GF-D8 (cell line): ENCODE measurements around the gene OPRD1.
"Not testable (repeated sequence)": the region's sequence is repeated elsewhere in the genome, so short reads cannot be mapped to it uniquely, and the experiment has no call there.

Experiments
- DNase-seq: peaks from one replicate; lab custom pipeline; 2025; lab: John Stamatoyannopoulos, UW

The OPRD1 gene

DNA sequence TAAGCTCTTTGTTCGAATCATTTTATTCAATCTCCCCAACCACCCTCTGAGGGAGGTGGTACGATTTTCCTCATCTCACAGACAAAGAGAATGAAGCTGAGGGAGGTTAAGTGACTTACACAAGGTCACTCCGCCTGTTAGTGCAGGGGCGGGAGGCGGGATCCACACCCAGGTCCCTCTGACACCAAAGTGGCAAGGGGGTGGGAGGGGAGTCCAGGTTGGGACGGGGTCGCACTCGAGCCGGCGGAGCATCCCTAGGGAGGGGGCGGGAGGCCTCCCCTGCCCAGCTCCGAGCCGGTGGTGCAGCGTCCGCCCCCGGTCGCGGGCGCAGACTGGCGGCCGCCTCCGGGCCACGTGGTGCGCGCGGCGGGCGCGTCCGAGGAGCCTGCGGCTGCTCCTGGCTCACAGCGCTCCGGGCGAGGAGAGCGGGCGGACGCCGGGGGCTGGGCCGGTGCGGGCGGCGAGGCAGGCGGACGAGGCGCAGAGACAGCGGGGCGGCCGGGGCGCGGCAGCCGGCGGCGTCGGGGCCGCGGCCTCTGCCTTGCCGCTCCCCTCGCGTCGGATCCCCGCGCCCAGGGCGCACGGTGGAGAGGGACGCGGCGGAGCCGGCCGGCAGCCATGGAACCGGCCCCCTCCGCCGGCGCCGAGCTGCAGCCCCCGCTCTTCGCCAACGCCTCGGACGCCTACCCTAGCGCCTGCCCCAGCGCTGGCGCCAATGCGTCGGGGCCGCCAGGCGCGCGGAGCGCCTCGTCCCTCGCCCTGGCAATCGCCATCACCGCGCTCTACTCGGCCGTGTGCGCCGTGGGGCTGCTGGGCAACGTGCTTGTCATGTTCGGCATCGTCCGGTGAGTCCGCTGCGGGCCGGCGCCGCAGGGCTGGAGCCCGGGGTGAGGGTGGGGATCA, at the start of gene OPRD1:
OPRD1 (plus strand) TSS at position 405 of the 903 bp plus-strand sequence; CDS start at position 619, 214 bp downstream.
- no peak for DNase-seq

- no peak for DNase-seq
These were observed 45.3 kb upstream of the OPRD1 start for GRCh38 chr1:28766532-28767183.

- no peak for DNase-seq
These were observed 41.3 kb upstream of the OPRD1 start for GRCh38 chr1:28770601-28771165.

- DNase-seq: not testable (repeated sequence)
These were observed 40.0 kb upstream of the OPRD1 start for GRCh38 chr1:28771921-28772320.

DNA sequence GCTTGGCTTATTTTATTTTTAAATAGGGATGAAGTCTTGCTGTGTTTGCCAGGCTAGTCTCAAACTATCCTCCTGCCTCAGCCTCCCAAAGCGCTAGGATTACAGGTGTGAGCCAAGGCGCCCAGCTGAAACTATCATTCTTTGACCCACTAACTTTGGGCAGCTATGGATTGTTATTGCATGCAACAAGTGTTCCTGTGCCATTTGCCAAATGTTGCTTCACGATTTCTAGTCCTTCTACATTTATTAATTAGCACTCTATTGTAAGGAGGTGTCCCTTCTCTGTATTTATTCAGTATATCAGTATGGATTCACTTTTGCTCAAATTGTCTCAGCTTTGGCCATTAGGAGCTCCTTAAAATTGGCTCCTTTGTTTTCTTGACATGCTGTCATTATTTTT, 38.9 kb upstream of the OPRD1 start:
- no peak for DNase-seq

DNA sequence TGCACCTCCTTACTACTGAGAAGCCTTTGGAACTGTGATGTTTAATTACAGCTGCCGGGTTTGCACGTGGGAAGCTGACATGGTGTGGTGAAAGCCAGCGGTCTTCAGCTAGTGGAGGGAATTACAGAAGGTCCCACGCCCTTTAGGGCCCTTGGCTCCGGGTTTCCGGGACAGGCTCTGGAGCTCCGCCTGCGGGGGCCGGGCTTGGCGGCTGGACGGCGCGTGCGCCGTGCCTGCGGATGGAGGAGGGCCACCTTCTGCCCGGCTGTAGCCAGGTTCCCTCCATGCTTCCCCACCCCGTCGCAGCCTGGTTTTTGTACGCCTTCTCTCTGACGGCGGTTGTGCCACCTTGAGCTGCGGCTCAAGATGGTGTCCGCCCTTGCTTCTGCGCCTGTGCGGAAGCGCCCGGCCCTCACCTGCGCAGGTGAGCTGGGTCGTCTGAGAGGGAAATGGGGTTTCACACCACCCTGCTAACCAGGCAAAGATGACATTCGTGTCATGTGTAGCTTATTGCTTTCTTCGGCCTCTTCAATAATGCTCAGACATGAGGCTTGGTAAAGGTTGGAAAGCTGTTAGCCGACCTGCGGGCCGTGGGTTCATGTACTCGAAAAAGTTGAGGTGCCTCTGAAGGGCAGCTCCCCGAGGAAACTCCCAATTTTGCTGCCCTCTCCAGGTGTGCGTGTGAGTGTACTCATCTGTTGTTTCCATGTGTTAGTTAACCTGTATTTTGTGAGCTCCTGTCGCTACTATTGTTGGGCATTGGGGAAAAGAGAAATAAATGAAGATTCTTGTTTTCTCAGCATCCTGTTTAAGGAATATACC, 36.6 kb upstream of the OPRD1 start:
- no peak for DNase-seq

GRCh38 chr1:28776341-28776740, 35.6 kb upstream of the OPRD1 start:
- no peak for DNase-seq

GRCh38 chr1:28778021-28778420, 33.9 kb upstream of the OPRD1 start:
- DNase-seq: no peak

DNA sequence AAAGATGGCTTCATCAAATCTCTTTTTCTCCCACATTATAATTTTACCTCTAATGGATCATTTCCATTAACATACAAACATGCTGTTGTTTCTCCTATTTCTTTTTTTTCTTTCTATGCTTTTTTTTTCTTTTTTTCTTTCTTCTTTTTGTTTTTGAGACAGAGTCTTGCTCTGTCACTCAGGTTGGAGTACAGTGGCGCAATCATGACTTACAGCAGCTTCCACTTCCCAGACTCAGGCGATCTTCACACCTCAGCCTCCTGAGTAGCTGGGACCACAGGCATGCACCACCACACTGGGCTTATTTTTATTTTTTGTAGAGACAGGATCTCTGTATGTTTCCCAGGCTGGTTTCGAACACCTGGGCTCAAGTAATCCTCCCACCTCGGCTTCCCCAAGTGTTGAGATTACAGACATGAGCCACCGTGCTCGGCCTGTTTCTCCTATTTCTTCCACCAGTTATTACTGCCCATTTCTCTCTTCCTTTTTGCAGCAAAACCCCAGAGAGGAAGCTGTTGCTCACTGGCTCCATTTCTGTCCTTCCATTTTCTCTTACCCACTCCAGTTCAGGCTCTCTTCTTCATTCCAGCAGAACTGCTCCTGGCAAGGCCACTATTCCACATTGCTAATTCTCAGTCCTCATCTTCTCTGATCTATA, 32.1 kb upstream of the OPRD1 start:
- no peak for DNase-seq

- no peak for DNase-seq
These were observed 30.7 kb upstream of the OPRD1 start for GRCh38 chr1:28781305-28781704.

DNA sequence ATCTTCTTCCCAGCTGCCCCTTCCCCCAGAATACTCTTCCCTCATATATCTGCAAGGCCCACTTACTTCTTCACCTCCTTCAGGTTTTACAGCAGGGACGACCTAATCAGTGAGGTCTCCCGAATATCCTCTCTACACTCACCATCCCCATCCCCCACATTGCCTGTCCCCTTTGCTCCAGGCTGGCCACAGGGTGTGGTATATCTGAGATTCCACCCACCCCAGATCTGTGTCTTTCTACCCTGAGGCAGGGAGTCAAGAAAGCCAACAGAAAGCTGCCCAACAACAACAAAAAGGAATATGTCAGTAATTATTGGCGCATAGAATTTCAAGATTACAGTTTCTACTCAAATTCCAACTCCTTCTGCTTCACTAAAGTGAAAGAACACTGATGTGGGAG, 30.0 kb upstream of the OPRD1 start:
- DNase-seq: no peak

DNA sequence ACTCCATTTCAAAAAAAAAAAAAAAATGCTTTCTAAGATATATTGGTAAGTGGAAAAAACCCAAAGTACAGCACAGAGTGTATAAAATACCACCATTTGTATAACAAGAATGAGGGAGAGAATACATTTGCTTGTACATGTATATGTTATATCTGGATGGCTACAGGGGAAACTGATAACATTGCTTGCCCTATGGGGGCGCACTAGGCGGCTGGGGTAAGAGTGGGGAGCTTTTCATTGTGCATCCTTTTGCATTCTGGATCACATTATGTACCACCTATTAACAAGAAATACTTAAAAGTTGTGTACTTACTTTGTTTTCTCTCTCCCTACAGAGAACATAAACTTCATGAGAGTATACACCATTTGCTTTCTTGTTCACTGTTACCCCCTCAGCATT, 28.6 kb upstream of the OPRD1 start:
- no peak for DNase-seq

DNA sequence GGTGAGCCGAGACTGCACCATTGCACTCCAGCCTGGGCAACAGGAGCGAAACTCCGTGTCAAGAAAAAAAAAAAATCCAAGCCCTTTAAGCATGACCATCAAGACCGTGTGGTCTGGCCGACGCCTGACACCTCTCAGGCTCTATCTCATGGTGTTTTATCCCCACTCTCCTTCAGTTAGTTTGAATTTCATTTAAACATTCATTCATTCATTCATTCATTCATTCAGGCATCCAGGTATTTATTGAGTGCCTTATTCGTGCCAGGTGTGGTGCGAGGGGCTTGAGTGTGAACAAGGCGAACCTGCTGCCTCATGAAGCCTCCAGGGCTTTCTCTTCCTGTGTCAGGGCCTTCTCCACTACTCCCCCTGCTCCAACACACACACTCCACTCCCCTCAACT, 22.6 kb upstream of the OPRD1 start:
- DNase-seq: no peak

GRCh38 chr1:28789816-28790215, 22.2 kb upstream of the OPRD1 start:
- no peak for DNase-seq

DNA sequence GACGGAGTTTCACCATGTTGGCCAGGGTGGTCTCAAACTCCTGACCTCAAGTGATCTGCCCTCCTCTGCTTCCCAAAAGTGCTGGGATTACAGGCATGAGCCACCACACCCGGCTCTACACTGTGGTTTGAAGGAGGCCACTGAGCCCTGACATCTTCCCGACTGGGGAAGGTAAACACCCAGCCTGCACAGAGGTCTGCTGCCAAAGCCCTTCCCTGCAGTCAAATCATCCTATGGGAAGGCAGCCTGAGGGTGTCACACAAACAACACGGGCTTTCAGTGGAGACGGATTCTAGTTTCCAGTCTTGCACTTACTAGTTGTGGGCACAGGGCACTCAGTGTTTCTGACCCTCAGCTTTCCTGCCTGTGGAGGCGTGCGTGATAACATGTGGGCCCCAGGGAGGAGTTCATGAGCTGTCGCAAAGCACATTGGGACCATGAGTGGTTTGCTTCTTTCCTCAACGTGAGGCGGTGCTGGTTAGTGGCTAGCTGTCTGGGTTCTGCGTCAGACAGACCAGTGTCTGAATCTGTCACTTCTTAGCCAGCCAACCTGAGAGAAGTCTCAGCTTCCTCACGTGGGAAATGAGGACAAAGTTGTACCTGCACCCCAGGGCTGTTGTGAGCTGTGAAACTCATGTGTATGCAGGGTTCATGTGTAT, 21.5 kb upstream of the OPRD1 start:
- no peak for DNase-seq

DNA sequence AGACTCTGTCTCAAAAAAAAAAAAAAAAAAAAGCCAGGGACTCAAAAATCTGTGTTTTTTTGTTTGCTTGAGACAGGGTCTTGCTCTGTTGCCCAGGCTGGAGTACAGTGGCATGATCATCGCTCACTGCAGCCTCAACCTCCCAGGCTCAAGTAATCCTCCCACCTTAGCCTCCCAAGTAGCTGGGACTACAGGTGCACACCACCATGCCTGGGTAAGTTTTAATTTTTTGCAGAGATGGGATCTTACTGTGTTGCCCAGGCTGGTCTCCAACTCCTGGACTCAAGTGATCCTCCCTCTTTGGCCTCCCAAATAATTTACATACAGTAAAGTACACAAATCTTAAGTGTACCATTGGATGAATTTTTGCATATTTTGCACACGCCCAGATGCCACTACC, 20.0 kb upstream of the OPRD1 start:
- not testable (repeated sequence) for DNase-seq

GRCh38 chr1:28792644-28793121, 19.3 kb upstream of the OPRD1 start:
- no peak for DNase-seq

DNA sequence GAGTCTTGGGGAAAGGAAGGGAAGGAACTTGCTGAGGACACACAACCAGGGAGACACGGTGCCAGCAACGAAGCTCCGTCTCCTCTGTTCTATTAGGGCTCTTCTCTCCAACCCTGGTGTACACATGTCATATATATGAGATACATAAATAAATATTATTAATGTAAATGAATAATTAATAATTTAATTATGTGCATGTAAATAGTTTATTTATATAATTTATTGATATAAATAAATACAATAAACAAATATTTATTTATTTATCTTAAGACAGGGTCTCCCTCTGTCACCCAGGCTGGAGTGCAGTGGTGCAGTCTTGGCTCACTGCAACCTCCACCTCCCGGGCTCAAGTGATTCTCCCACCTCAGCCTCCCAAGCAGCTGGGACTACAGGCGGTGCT, 17.4 kb upstream of the OPRD1 start:
- not testable (repeated sequence) for DNase-seq

DNA sequence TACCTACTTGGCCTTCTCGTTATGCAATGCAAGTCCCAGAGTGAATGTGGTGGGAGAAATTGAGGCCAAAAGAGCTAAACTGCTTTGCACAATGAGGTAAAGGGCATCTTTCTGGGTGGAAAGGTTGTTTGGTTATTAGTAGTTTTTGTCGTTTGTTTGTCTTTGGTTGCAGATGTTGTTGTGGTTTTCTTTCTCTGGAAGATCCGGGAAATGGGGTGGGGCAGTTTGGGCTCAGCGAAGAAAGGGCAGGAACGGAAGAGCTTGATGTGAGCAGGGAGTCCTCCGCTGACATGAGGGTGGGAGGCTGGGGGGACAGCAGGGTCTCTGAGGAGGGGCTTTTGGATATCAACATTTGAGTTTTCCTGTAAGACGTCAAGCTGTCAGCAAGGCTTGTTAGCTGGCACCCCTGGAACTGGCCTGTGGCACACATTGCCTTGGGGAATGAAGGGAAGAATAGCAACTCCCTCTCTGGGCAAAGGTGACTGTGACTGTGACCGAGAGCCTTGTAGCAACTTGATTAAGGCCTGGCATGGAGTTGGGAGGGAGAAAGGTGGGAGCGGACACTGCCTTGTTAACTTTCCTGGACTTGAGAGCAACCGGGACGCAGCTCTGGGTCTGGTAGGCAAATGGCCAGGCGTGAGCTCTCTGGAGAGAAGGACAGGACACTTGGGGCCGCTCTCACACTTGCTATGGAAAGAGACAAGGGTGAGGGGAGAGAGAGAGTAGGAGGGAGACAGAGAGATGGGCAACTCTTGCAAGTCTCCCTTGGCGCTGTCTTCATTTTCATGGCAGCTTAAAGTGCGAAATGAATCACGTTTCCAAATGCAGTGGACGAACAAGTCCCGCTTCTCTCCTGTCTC, 15.4 kb upstream of the OPRD1 start:
- no peak for DNase-seq

DNA sequence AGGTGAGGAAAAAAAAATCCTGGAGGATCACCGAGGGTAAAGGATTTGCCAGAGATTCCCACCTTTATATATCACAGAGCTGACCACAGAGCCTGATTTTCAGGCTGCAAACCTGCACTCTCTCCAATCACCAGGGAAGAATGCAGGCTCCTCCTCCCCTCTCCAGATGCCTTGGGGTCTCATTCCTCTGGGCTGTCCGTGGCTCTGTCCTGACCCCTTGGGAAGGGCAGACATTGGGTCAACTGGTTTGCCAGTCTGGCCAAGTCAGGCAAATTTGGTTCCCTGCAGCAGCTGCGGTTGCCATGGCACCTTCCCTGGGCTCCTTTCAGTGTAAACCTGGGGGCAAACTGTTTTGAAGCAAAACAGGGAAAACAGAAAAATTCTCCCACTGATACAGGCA, 11.6 kb upstream of the OPRD1 start:
- DNase-seq: no peak
